ENCODE results near the gene HS3ST5. TPM values are rescaled to one million over a fixed set of nuclear protein-coding genes. Genes with fewer than 3 reads are reported as not detected.

Gene HS3ST5
- total RNA-seq, 1 experiment from 2014 or later: 8.7 TPM

DNA sequence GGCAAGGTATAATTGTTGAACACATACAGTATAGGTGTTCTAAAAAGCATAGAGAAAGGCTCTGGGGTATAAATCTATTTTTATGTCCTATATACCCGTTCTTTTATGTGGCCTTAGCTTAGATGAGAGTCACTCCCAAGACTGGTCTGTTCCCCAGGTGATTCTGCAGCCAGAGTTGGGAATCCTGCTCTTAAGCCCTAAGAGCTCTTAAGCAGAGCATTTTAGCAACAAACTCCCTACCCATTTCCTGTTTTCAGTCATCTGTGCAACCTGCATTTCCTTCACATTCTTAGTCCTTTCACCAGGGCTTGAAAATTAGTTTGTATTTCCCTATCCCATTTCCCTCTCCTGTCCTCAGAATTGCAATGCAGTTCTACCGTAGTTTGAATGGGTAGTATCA, 166.1 kb downstream of the HS3ST5 start:
- H3K4me3 Mint-ChIP-seq: no peak overlapping the region
- ATAC-seq (peak; percentile 81), DNase-seq (ENCODE audit: low spot score) (no peak)
- H3K27me3 Mint-ChIP-seq (ENCODE audit: low read depth): no peaks in the 10 kb centered on the region
- ChIA-PET POLR2A (no interaction called here), CTCF (interaction anchor here (1.0 kb wide), 1 partner anchor 68 kb away, joined by 4 read pairs; no protein-coding TSS in a partner anchor)
- no peak for TF ChIP-seq STAT6 (CRISPR knock-in tag; conservative IDR thresholded peaks at IDR 0.05; ENCODE audit: low read depth)
- TF ChIP-seq RELA (CRISPR knock-in tag; IDR thresholded peaks at IDR 0.05; ENCODE audit: borderline replicate concordance): no peak
- no peak for TF ChIP-seq ZNF317 (CRISPR knock-in tag; IDR thresholded peaks at IDR 0.05; ENCODE audit: borderline replicate concordance, low read depth)
- no peak for TF ChIP-seq CREB1 (CRISPR knock-in tag; IDR thresholded peaks at IDR 0.05)
- TF ChIP-seq TEAD1 (CRISPR knock-in tag; IDR thresholded peaks at IDR 0.05): no peak
- TF ChIP-seq, protein P1, sequence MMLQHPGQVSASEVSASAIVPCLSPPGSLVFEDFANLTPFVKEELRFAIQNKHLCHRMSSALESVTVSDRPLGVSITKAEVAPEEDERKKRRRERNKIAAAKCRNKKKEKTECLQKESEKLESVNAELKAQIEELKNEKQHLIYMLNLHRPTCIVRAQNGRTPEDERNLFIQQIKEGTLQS (CRISPR knock-in tag; conservative IDR thresholded peaks at IDR 0.05): no peak
- TF ChIP-seq, protein P2, sequence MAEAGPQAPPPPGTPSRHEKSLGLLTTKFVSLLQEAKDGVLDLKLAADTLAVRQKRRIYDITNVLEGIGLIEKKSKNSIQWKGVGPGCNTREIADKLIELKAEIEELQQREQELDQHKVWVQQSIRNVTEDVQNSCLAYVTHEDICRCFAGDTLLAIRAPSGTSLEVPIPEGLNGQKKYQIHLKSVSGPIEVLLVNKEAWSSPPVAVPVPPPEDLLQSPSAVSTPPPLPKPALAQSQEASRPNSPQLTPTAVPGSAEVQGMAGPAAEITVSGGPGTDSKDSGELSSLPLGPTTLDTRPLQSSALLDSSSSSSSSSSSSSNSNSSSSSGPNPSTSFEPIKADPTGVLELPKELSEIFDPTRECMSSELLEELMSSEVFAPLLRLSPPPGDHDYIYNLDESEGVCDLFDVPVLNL (CRISPR knock-in tag; IDR thresholded peaks at IDR 0.05; ENCODE audit: borderline replicate concordance, low read depth): no peak
- H3K4me1 Mint-ChIP-seq: peaks cover 65% of the 10 kb centered on the region
- no peaks in the 10 kb centered on the region for H3K9me3 Mint-ChIP-seq
- no peaks in the 10 kb centered on the region for H3K36me3 Mint-ChIP-seq
- H3K27ac Mint-ChIP-seq: peak overlapping the region; percentile 89

DNA sequence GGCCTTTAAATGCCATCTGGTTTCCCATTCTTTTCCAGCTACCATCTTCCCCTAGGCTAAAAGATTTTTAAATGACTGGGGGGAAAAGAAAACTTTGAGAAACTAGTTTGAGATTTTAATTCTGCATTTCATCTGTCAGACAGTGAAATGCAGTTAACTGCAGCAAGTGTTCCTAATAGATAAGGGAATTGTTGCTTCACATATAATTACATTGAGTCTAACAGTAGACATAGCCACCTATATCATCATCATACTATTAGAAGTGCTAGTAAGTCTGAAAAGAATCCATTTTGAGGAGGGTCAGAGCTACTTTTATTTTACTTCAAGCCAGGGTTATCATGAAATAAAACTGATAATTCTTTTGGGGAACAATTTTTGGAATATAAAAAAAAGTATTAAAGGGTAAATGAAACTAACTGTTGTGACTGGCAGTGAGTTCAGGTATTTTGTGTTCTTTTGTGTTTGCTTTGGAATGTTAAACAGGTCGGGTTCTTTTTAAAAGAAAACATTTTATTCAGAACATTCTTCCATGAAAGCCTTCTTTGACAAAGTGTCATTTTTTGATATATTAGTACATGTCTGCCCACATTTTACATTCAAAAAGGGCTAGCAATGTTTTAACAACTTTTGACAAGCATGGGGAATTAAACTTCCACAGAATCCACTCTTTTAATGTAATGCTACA, 170.1 kb downstream of the HS3ST5 start:
- TF ChIP-seq ZNF317 (CRISPR knock-in tag; IDR thresholded peaks at IDR 0.05; ENCODE audit: borderline replicate concordance, low read depth) (no peak), ESRRA (CRISPR knock-in tag; IDR thresholded peaks at IDR 0.05; ENCODE audit: borderline replicate concordance) (no peak)
- ATAC-seq (no peak), DNase-seq (ENCODE audit: low spot score) (no peak)
- no peaks in the 10 kb centered on the region for H3K9me3 Mint-ChIP-seq
- ChIA-PET CTCF (interaction anchor here (1.2 kb wide), 1 partner anchor 64 kb away, joined by 4 read pairs; no protein-coding TSS in a partner anchor), POLR2A (no interaction called here)
- H3K27me3 Mint-ChIP-seq (ENCODE audit: low read depth): no peaks in the 10 kb centered on the region
- H3K4me3 Mint-ChIP-seq: no peak overlapping the region
- peaks cover 75% of the 10 kb centered on the region for H3K4me1 Mint-ChIP-seq
- H3K27ac Mint-ChIP-seq: peak overlapping the region; percentile 59; the same call in 1 of the 2 replicates
- H3K36me3 Mint-ChIP-seq: no peaks in the 10 kb centered on the region

DNA sequence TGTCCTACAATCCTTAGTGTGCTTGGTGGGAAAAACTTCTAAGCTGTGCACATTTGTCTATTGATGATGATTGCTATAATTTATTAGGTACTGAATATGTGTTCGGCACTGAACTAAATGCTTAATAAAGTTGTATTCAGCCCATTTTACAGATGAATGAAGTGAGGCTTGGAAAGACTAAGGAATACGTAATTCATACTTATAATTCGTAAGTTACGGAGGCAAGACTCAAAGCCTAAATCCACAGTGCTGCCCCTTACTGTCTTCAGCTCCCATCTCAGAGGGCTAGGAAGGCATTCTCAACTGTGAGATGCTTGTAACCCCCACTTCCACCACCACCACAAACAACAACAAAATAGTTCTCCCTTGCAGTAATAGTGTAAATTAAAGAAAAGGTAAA, 171.3 kb downstream of the HS3ST5 start:
- ChIA-PET POLR2A (no interaction called here), CTCF (interaction anchor here (1.2 to 1.3 kb wide), 2 partner anchors 63 kb away, joined by 4 to 5 read pairs; no protein-coding TSS in a partner anchor)
- DNase-seq (ENCODE audit: low spot score) (no peak), ATAC-seq (no peak)
- Mint-ChIP-seq H3K4me1 (peaks cover 65% of the 10 kb centered on the region), H3K27ac (no peak overlapping the region), H3K9me3 (no peaks in the 10 kb centered on the region), H3K27me3 (ENCODE audit: low read depth) (no peaks in the 10 kb centered on the region), H3K36me3 (no peaks in the 10 kb centered on the region), H3K4me3 (no peak overlapping the region)
- TF ChIP-seq ZNF121 (CRISPR knock-in tag; IDR thresholded peaks at IDR 0.05): no peak
- TF ChIP-seq RORB (CRISPR knock-in tag; IDR thresholded peaks at IDR 0.05): no peak
- TF ChIP-seq FOXP1 (CRISPR knock-in tag; IDR thresholded peaks at IDR 0.05; ENCODE audit: borderline replicate concordance): no peak
- TF ChIP-seq FOXJ3 (CRISPR knock-in tag; IDR thresholded peaks at IDR 0.05; ENCODE audit: borderline replicate concordance): no peak
- no peak for TF ChIP-seq NFYB (CRISPR knock-in tag; conservative IDR thresholded peaks at IDR 0.05; ENCODE audit: low read depth)
- no peak for TF ChIP-seq AR (CRISPR knock-in tag; IDR thresholded peaks at IDR 0.05)
- TF ChIP-seq, protein P3, sequence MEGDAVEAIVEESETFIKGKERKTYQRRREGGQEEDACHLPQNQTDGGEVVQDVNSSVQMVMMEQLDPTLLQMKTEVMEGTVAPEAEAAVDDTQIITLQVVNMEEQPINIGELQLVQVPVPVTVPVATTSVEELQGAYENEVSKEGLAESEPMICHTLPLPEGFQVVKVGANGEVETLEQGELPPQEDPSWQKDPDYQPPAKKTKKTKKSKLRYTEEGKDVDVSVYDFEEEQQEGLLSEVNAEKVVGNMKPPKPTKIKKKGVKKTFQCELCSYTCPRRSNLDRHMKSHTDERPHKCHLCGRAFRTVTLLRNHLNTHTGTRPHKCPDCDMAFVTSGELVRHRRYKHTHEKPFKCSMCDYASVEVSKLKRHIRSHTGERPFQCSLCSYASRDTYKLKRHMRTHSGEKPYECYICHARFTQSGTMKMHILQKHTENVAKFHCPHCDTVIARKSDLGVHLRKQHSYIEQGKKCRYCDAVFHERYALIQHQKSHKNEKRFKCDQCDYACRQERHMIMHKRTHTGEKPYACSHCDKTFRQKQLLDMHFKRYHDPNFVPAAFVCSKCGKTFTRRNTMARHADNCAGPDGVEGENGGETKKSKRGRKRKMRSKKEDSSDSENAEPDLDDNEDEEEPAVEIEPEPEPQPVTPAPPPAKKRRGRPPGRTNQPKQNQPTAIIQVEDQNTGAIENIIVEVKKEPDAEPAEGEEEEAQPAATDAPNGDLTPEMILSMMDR (IDR thresholded peaks at IDR 0.05): no peak
- TF ChIP-seq GTF2I (CRISPR knock-in tag; conservative IDR thresholded peaks at IDR 0.05): no peak
- TF ChIP-seq TEAD1 (CRISPR knock-in tag; IDR thresholded peaks at IDR 0.05): no peak
- TF ChIP-seq SP1 (CRISPR knock-in tag; conservative IDR thresholded peaks at IDR 0.05): no peak
- TF ChIP-seq, protein P4, sequence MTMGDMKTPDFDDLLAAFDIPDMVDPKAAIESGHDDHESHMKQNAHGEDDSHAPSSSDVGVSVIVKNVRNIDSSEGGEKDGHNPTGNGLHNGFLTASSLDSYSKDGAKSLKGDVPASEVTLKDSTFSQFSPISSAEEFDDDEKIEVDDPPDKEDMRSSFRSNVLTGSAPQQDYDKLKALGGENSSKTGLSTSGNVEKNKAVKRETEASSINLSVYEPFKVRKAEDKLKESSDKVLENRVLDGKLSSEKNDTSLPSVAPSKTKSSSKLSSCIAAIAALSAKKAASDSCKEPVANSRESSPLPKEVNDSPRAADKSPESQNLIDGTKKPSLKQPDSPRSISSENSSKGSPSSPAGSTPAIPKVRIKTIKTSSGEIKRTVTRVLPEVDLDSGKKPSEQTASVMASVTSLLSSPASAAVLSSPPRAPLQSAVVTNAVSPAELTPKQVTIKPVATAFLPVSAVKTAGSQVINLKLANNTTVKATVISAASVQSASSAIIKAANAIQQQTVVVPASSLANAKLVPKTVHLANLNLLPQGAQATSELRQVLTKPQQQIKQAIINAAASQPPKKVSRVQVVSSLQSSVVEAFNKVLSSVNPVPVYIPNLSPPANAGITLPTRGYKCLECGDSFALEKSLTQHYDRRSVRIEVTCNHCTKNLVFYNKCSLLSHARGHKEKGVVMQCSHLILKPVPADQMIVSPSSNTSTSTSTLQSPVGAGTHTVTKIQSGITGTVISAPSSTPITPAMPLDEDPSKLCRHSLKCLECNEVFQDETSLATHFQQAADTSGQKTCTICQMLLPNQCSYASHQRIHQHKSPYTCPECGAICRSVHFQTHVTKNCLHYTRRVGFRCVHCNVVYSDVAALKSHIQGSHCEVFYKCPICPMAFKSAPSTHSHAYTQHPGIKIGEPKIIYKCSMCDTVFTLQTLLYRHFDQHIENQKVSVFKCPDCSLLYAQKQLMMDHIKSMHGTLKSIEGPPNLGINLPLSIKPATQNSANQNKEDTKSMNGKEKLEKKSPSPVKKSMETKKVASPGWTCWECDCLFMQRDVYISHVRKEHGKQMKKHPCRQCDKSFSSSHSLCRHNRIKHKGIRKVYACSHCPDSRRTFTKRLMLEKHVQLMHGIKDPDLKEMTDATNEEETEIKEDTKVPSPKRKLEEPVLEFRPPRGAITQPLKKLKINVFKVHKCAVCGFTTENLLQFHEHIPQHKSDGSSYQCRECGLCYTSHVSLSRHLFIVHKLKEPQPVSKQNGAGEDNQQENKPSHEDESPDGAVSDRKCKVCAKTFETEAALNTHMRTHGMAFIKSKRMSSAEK (CRISPR knock-in tag; IDR thresholded peaks at IDR 0.05; ENCODE audit: borderline replicate concordance): no peak

All from WTC11 (cell line).